Ishikawa (cell line): ENCODE results near the gene CSKMT.

Source experiments
- CEBPB ChIP-seq: IDR thresholded peaks from 2 replicates; pipeline ENCODE4 v1.6.1; 2012
- CREB1 ChIP-seq: IDR thresholded peaks from 2 replicates; pipeline ENCODE4 v1.6.1; 2012; ENCODE audit warnings: low read depth
- EGR1 ChIP-seq: IDR thresholded peaks from 2 replicates; pipeline ENCODE4 v1.6.1; 2012
- EP300 ChIP-seq: IDR thresholded peaks from 2 replicates; pipeline ENCODE4 v1.6.1; 2012; ENCODE audit warnings: borderline replicate concordance
- FOXM1 ChIP-seq: IDR thresholded peaks from 2 replicates; pipeline ENCODE4 v1.6.1; 2012; ENCODE audit warnings: low read depth, borderline replicate concordance
- NFIC ChIP-seq: IDR thresholded peaks from 2 replicates; pipeline ENCODE4 v1.6.1; 2012
- RAD21 ChIP-seq: IDR thresholded peaks from 2 replicates; pipeline ENCODE4 v1.6.1; 2012; ENCODE audit warnings: low read depth
- TAF1 ChIP-seq: IDR thresholded peaks from 2 replicates; pipeline ENCODE4 v1.6.1; 2012; ENCODE audit warnings: low read depth, mild to moderate bottlenecking
- TCF12 ChIP-seq: IDR thresholded peaks from 2 replicates; pipeline ENCODE4 v1.6.1; 2012; ENCODE audit warnings: low read depth
- TEAD4 ChIP-seq: IDR thresholded peaks from 2 replicates; pipeline ENCODE4 v1.6.1; 2012
- YY1 ChIP-seq: IDR thresholded peaks from 2 replicates; pipeline ENCODE4 v1.6.1; 2012; ENCODE audit warnings: low read depth
- ZBTB7A ChIP-seq: IDR thresholded peaks from 2 replicates; pipeline ENCODE4 v1.6.1; 2012; ENCODE audit warnings: low read depth
- TF ChIP-seq, protein P1 (sequence below): IDR thresholded peaks from 2 replicates; pipeline ENCODE4 v1.6.1; 2012; ENCODE audit warnings: low read depth, mild to moderate bottlenecking
- TF ChIP-seq, protein P2 (sequence below): IDR thresholded peaks from 2 replicates; pipeline ENCODE4 v1.6.1; 2012
- TF ChIP-seq, protein P3 (sequence below): IDR thresholded peaks from 2 replicates; pipeline ENCODE4 v1.6.1; 2012

CSKMT gene

DNA sequence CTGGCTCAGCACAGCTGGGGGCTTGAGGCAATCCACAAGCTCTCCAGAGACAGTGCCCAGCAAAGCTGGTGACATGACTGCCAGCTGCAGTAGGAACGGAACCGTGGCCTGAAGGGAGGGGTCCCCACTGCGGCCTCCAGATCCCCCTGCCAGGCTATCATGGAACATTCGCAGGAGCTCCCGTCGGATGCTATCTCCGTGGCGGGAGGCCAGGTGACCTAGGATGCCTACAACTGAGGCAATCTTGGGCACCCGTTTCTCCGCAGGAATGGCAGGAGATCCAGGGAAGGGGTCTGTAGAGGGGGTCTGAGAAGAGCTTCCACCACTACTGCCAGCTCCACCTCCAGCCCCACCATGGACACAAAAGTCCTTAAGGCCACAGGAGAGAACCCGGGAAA, 16.1 kb upstream of the CSKMT start:
- TF ChIP-seq TEAD4 (no peak), ZBTB7A (no peak), YY1 (no peak), CEBPB (no peak), FOXM1 (no peak), EGR1 (no peak), CREB1 (no peak), TAF1 (no peak), EP300 (no peak), RAD21 (no peak)
- TF ChIP-seq, protein P1, sequence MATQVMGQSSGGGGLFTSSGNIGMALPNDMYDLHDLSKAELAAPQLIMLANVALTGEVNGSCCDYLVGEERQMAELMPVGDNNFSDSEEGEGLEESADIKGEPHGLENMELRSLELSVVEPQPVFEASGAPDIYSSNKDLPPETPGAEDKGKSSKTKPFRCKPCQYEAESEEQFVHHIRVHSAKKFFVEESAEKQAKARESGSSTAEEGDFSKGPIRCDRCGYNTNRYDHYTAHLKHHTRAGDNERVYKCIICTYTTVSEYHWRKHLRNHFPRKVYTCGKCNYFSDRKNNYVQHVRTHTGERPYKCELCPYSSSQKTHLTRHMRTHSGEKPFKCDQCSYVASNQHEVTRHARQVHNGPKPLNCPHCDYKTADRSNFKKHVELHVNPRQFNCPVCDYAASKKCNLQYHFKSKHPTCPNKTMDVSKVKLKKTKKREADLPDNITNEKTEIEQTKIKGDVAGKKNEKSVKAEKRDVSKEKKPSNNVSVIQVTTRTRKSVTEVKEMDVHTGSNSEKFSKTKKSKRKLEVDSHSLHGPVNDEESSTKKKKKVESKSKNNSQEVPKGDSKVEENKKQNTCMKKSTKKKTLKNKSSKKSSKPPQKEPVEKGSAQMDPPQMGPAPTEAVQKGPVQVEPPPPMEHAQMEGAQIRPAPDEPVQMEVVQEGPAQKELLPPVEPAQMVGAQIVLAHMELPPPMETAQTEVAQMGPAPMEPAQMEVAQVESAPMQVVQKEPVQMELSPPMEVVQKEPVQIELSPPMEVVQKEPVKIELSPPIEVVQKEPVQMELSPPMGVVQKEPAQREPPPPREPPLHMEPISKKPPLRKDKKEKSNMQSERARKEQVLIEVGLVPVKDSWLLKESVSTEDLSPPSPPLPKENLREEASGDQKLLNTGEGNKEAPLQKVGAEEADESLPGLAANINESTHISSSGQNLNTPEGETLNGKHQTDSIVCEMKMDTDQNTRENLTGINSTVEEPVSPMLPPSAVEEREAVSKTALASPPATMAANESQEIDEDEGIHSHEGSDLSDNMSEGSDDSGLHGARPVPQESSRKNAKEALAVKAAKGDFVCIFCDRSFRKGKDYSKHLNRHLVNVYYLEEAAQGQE: no peak
- TF ChIP-seq, protein P2, sequence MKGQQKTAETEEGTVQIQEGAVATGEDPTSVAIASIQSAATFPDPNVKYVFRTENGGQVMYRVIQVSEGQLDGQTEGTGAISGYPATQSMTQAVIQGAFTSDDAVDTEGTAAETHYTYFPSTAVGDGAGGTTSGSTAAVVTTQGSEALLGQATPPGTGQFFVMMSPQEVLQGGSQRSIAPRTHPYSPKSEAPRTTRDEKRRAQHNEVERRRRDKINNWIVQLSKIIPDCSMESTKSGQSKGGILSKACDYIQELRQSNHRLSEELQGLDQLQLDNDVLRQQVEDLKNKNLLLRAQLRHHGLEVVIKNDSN: no peak

DNA sequence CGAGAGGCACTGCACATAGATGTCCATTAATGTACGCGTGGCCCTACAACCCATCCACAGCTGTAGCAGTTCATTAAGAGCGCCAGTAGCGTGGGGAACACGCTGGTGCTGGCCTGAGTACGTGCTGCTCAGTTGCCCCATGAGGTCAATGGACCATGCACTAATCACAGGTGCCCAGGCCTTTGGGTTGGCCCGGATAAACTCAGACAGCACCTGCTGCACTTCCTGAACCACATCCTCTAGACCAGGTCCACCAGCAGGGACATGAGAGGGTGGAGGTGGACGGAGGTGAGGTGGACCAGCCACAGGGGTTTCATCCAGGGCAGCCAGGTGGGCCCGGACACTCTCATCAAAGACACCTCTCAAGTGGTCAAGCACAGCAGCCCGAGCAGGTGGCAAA, 15.6 kb upstream of the CSKMT start:
- TF ChIP-seq, protein P3, sequence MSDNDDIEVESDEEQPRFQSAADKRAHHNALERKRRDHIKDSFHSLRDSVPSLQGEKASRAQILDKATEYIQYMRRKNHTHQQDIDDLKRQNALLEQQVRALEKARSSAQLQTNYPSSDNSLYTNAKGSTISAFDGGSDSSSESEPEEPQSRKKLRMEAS: no peak
- no peak for TF ChIP-seq TAF1
- no peak for TF ChIP-seq TEAD4
- TF ChIP-seq, protein P2: no peak
- no peak for TF ChIP-seq CEBPB
- TF ChIP-seq NFIC: no peak
- no peak for TF ChIP-seq EP300
- no peak for TF ChIP-seq EGR1
- TF ChIP-seq FOXM1: no peak
- no peak for TF ChIP-seq TCF12
- TF ChIP-seq, protein P1: no peak
- no peak for TF ChIP-seq RAD21
- TF ChIP-seq ZBTB7A: no peak
- TF ChIP-seq CREB1: no peak
- no peak for TF ChIP-seq YY1

DNA sequence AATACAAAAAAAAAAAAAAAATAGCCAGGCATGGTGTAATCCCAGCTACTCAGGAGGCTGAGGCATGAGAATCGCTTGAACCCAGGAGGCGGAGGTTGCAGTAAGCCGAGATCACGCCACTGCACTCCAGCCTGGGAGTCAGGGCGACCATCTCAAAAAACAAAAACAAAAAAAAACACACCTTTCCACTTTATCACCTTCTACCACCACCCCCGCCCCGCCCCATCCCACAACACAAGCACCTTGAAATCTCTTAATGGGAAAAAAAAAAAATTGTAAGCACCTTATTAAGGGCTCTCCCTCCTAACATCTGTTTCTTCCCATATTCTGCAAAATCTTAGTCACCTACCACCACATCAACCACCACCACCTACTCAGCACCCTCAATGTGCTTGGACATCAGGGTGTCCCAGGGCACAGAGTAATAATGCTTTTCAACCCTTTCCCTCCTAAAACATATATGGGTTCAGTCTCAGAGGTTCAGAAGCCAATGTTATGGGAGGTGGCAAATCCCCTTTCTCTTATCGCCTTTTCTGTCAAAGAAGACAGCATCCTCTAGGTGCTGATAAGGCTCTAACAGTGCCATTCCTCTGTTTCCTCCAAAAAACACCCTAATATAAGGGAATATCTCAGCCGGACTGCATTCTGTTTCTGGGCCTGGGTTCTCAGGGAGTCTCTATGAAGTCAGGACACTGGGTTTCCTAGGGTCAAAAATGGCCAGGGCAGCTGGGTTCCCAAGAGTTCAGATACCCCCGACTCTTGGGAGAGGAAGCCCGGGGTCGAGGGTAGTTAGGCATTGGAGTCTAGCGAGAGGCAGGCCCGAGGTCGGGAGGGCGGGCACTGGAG, 12.7 kb upstream of the CSKMT start:
- TF ChIP-seq ZBTB7A: no peak
- no peak for TF ChIP-seq TAF1
- TF ChIP-seq TCF12: no peak
- TF ChIP-seq FOXM1: no peak
- TF ChIP-seq RAD21: no peak
- no peak for TF ChIP-seq NFIC

DNA sequence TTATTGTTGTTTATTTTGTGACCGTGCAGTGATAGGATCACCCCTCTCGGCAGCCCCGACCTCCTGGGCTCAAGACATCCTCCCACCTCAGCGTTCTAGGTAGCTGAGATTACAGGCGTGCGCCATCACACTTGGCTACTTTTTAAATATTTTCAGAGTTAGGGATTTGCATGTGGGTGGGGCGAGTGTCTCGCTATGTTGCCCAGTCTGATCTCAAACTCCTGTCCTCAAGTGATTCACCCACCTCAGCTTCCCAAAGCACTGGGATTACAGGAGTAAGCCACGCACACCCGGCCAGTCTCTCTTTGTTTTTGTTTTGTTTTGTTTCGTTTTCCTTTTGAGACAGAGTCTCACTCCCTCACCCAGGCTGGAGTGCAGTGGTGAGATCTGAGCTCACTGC, 10.8 kb upstream of the CSKMT start:
- no peak for TF ChIP-seq ZBTB7A
- TF ChIP-seq FOXM1: no peak

DNA sequence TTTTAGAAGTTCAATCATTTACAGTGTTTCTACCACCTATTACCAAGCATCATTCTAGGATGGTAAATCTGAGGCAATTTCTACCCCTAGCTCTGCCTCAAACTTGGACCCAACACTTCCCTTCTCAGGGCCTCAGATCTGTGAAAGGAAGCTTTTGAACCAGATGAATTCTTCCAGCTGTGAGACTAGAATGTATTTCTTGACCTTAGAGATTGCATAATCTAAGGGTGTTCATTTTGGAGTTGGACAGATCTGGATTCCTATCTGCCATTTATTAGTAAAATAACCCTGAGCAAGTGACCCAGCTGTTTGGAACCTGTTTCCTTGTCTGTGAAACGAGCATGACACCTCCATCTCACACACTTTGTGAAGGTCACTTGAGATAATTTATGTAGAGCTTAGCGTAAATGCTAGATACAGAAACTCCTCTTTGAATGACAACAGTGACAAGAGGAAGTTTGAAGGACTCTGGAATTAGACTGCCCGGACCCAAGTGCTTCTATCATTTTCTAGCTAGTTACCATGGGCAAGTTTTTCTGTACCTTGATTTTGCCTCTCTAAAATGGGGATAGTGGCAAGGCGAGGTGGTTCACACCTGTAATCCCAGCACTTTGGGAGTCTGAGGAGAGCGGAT, 8.2 kb upstream of the CSKMT start:
- TF ChIP-seq, protein P2: no peak
- TF ChIP-seq TCF12 (no peak), YY1 (no peak), EGR1 (no peak), TAF1 (no peak), ZBTB7A (no peak), NFIC (no peak), CREB1 (no peak), FOXM1 (no peak), RAD21 (no peak), EP300 (no peak), TEAD4 (no peak), CEBPB (no peak)
- TF ChIP-seq, protein P3: no peak
- TF ChIP-seq, protein P1: no peak
